Measurements from ENCODE around the gene ZBTB17.
"Not testable (repeated sequence)": the region's sequence is repeated elsewhere in the genome, so short reads cannot be mapped to it uniquely, and the experiment has no call there.

The ZBTB17 gene

DNA sequence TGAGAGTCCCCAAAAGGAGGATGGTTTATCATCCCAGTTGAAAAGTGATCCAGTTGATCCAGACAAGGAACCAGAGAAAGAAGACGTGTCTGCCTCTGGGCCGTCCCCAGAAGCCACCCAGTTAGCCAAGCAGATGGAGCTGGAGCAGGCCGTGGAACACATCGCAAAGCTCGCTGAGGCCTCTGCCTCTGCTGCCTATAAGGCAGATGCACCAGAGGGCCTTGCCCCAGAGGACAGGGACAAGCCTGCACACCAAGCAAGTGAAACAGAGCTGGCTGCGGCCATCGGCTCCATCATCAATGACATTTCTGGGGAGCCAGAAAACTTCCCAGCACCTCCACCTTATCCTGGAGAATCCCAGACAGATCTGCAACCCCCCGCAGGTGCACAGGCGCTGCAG lies 43.3 kb downstream of the ZBTB17 start:
- DNase-seq: no peak

DNA sequence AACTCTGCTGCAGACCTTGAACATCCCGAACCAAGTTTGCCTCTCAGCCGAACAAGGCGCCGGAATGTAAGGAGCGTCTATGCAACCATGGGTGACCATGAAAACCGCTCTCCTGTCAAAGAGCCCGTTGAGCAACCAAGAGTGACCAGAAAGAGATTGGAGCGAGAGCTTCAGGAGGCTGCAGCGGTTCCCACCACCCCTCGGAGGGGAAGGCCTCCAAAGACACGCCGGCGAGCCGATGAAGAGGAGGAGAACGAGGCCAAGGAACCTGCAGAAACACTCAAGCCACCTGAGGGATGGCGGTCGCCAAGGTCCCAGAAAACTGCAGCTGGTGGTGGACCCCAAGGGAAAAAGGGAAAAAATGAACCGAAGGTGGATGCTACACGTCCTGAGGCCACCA lies 44.0 kb downstream of the ZBTB17 start:
- DNase-seq: no peak

DNA sequence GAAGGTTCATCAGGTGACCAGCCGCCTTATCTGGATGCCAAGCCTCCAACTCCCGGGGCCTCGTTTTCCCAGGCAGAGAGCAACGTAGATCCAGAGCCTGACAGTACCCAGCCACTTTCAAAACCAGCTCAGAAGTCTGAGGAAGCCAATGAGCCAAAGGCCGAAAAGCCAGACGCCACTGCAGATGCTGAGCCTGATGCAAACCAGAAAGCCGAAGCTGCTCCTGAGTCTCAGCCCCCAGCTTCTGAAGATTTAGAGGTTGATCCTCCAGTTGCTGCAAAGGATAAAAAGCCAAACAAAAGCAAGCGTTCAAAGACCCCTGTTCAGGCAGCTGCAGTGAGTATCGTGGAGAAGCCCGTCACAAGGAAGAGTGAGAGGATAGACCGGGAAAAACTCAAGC lies 44.5 kb downstream of the ZBTB17 start:
- no peak for DNase-seq

DNA sequence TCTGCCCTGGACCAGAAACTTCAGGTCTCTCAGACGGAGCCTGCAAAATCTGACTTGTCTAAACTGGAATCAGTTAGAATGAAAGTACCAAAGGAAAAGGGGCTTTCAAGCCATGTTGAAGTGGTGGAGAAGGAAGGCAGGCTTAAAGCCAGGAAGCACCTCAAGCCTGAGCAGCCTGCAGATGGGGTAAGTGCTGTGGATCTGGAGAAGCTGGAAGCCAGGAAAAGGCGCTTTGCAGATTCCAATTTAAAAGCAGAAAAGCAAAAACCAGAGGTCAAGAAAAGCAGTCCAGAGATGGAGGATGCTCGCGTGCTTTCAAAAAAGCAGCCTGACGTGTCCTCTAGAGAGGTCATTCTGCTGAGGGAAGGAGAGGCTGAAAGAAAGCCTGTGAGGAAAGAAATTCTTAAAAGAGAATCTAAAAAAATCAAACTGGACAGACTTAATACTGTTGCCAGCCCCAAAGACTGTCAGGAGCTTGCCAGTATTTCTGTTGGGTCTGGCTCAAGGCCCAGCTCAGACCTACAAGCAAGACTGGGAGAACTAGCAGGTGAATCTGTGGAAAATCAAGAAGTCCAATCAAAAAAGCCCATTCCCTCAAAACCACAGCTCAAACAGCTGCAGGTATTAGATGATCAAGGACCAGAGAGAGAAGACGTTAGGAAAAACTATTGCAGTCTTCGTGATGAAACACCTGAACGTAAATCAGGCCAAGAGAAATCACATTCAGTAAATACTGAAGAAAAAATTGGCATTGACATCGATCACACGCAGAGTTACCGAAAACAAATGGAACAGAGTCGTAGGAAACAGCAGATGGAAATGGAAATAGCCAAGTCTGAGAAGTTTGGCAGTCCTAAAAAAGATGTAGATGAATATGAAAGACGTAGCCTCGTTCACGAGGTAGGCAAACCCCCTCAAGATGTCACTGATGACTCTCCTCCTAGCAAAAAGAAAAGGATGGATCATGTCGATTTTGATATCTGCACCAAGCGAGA lies 46.6 kb downstream of the ZBTB17 start:
- no peak for DNase-seq

DNA sequence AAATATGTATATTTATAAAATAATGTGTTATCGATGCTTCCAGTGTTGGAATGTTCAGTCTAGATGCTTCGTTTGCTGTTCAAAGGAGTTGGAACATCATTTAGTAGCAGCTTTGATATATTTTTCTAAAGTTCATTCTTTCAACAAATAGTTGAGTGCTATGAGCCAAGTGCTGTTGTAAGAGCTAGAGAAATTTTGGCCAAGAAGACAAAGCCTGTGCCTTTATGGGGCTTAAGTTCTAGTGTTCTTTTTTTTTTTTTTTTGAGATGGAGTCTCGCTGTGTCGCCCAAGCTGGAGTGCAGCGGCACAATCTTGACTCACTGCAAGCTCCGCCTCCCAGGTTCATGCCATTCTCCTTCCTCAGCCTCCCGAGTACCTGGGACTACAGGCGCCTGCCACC lies 49.5 kb downstream of the ZBTB17 start:
- not testable (repeated sequence) for DNase-seq

DNA sequence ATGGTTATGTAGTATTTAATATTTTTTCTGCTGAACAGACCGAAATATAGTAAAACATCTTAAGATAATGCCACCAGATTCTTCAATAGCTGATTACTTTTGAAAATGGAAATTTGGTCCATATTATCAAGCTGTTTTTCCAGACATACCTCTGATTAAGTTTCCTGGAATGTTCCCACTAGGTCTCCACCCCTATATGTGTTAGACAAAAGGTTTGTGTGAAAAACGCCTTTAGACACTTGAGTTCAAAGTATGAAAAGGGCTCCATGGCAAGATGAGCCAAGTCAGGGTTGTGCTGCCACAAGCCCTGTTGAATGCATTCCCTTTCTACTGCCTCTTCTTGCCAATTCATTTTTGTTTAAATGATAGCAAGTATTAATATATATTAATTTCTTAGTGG lies 52.7 kb downstream of the ZBTB17 start:
- no peak for DNase-seq

DNA sequence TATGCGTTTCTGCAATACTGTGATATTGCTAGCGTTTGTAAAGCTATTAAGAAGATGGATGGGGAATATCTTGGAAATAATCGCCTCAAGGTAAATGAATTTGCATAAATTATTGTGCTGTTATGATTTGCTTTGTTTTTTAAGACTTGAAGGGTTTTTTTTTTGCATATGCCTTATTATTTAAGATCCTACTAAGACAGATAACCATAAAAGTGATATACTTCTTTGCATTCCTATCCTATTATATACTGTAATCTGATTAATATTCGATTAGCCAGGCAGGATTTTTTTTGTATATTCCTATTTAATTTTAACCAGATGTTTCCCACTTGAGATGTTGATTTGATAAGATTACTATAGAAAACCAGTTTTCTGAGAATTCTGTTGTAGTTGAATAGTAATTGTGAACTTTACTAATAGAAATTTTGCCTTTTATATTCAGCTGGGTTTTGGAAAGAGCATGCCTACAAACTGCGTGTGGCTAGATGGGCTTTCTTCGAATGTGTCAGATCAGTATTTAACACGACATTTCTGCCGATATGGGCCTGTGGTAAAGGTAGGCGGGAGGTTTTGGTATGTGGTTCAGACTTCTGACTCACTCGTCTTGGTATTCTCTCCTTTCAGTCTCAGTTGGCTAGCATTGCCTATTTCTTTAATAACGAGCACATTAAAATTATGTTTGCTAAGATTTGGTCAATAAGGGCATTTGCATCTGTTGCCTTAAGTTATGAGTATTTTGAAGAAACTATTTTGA lies 56.8 kb downstream of the ZBTB17 start:
- no peak for DNase-seq

DNA sequence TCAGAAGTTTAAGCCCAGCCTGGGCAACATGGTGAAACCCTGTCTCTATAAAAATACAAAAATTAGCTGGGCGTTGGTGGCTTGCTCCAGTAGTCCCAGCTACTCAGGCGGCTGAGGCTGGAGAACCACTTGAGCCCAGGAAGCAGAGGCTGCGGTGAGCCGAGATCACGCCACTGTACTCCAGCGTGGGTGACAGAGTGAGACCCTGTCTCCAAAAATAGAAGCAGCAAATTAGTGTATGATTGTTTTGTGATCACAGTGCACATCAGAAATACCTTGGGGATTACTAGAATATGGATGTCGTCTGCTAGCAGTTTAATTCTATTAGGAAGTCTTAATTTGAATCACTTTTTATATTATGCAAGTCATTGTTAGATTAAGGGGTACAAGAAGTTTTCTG lies 59.0 kb downstream of the ZBTB17 start:
- no peak for DNase-seq

DNA sequence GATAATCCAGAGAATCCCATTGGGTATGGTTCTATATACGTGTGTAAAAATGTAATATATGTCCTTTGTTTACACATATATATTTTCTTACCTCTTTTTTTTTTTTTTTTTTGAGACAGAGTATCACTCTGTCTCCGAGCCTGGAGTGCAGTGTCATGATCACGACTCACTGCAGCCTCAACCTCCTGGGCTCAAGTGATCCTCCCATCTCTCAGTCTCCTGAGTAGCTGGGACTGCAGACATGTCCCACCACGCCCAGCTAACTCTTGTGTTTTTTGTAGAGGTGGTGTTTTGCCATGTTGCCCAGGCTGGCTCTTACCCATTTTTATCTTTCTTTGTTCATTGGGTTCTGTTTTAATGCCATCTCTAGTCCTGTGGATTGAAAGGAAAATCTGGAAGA lies 59.5 kb downstream of the ZBTB17 start:
- no peak for DNase-seq

DNA sequence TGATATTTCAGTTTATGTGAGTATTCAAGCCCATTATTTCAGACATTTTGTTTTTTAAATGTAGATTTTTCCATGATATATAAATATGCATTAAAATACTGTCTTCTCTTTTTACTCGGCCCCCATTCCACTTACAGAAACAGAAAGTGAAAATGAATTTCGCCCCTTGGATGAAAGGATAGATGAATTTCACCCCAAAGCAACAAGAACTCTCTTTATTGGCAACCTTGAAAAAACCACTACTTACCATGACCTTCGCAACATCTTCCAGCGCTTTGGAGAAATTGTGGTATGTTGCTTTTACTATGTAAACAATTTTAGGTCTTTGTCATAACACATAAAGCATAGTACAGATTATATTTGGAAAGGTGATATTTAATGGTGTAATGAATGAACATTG lies 59.9 kb downstream of the ZBTB17 start:
- DNase-seq: no peak

DNA sequence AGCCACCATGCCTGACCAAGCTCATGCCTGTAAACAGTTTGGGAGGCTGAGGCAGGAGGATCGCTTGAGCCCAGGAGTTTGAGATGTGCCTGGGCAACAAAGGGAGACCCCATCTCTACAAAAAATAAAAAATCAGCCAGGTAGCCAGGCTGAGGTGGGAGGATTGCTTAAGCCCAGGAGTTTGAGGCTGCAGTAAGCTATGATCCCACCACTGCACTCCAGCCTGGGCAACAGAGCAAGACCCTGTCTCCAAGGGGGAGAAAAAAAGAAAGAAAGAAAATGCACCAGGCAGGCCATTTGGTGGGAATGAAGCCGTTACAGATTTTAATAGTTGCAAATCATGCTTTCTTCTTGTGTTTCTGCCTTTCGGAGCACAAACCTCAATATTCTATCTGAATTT lies 62.3 kb downstream of the ZBTB17 start:
- not testable (repeated sequence) for DNase-seq

DNA sequence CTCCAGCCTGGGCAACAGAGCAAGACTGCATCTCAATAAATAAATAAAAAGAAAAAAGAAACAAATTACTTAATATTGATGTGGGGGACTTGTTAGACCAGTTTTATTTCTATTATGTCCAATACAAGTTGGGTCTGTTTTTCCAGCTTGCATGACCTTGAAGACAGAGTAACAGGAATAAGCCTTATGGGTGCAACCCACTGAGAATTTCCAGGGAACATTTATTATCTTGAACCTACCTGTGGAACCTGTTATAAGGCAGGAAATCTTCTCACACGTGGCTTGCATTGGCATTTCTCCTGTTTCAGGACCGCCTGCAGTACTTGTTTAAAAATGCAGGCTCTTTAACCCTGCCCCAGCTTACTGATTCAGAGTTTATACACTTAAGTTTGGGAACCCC lies 64.0 kb downstream of the ZBTB17 start:
- DNase-seq: no peak

DNA sequence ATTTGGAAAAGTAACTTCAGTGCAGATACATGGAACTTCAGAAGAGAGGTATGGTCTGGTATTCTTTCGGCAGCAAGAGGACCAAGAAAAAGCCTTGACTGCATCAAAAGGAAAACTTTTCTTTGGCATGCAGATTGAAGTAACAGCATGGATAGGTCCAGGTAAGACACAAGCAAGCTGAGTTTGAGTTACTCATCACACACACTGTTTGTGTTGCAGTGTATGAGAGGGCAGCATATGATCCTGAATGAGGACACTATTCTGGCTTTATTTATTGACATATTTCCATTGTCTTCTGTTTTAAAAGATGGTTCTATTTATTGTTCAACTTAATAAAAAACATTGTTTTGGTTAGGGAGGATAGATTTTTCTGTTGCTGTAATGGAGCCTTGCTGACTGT lies 64.8 kb downstream of the ZBTB17 start:
- no peak for DNase-seq

DNA sequence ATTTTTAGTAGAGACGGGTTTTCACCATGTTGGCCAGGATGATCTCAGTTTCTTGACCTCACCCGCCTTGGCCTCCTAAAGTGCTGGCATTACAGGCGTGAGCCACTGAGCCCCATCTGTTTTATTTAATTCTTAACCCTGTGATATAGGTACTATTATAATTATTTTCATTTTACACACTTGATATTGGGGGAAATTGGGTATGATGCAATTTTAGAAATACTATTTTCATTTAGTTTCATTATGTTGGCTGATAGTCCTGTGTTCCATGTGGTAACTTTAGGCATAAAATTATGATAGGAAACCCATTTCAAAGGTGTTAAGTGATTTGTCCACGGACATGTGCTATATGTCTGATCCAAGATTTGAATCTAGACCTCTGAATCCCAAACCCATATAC lies 67.3 kb downstream of the ZBTB17 start:
- no peak for DNase-seq

DNA sequence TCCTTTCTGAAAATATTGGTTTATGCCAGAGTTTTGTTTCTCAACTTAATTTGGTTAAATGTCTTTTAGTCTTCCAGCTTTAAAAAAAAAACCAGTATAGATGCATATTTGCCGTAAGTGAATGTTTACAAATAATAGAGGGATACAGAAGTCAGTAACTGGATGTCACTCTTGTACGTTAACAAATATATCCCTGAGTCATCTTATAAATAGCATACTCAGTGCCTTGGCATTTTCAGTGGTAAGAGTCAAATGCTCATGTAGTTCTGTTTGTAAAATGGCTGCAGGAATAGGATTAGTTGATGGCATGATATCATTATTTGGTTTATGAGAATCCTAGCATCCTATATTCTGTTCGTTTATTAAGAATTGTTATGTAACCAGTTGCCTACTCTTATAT lies 73.0 kb downstream of the ZBTB17 start:
- no peak for DNase-seq

DNA sequence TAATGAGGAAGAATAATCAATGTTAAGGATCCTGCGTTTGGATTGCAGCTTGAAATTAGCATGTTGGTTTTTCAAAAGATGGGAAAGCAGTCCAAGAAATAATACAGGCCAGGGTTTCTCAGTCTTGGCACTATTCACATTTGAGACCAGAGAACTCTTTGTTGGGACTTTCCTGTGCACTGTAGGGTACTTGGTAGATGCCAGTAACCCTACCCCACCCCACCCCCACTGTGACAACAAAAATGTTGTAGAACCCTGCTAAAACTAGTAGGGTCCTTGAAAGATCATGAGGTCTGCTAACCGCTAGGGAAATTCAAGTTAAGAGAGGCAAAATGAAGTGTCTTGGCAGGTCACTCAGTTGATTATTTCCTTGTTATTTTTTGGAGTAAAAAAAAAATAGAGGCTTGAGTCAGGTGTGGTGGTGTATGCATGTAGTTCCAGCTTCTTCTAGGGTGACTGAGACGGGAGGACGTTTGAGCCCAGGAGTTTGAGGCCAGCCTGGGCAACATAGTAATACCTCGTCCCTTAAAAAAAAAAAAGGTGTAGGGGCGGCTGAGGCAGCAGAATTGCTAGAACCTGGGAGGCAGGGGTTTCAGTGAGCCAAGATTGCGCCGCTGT lies 75.1 kb downstream of the ZBTB17 start:
- DNase-seq: no peak

DNA sequence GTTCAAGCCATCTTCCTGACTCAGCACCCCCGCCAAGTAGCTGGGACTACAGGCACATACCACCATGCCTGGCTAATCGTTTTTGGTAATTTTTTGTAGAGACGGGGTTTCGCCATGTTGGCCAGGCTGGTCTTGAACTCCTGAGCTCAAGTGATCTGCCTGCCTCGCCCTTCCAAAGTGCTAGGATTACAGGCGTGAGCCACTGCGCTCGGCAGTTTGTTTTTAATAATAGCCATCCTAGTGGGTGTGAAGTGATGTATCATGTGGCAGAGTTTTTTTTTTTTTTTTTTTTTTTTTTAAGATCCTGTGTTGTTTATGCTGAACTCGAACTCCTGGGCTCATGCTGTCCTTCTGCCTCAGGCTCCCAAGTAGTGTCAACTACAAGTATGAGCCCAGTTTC lies 76.6 kb downstream of the ZBTB17 start:
- no peak for DNase-seq

DNA sequence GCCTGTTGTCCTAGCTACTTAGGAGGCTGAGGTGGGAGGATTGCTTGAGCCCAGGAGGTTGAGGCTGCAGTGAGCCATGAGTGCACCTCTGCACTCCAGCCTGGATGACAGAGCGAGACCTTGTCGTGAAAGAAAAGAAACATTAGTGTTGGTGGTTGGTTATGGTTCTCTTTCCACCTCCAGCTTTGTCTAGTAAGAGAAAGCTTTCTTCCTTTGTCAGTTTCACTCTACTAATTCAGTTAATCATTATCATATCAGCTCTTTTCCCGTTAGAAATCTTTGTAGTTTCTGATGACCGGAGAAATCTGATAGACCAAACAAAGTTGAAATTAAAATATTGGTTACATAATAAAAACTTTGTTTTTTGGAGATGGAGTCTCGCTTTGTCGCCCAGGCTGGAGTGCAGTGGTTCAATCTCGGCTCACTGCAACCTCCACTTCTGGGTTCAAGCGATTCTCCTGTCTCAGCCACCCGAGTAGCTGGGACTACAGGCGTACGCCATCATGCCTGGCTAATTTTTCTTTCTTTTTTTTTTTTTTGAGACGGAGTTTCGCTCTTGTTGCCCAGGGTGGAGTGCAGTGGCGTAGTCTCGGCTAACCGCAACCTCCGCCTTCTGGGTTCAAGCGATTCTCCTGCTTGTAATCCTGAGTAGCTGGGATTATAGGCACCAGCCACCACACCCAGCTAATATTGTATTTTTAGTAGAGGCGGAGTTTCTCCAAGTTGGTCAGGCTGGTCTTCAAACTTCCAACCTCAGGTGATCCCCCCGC lies 78.9 kb downstream of the ZBTB17 start:
- DNase-seq: not testable (repeated sequence)

DNA sequence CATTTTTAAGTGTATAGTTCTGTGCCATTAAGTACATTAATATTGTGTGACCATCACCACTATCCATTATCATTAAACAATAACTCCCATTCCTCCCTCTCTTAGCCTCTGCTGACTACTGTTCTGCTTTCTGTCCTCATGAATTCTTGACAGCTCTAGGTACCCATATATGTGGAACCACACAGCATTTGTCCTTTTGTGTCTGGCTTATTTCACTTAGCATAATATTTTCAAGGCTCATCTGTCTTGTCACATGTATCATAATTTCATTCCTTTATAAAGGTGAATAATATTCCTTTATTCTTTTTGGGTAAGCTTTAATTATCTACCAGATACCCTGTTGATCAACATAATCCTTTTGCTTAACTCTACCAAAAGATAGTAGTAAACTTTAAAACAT lies 80.7 kb downstream of the ZBTB17 start:
- no peak for DNase-seq

DNA sequence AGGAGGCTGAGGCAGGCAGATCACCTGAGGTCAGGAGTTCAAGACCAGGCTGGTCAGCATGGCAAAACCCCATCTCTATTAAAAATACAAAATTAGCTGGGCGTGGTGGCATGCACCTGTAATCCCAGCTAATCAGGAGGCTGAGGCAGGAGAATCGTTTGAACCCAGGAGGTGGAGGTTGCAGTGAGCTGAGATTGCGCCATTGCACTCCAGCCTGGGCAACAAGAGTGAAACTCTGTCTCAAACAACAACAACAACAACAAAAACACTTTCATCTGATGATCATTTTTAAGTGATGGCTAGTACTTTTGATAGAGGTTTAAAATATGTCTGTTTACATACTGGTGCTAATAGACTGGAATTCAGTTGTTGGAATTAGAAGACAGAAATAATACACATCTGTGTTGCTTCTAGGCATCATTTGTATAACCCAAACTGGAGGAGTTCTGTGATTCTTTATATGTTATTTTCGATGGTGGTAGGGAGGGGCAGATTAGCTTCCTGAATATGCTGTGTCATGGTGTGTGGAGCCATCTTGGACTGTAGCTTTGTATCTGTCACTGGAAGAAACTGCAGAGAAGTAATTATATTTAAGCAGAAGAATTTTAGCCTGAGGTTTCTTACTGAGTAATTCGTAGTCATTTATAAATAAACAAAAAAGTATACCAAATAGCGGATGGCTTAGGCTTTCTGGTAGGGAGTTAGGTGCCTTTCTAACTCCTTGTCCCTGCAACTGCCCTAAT lies 82.9 kb downstream of the ZBTB17 start:
- not testable (repeated sequence) for DNase-seq

All from NCI-H1694 treated with DMSO at 0.1 percent for 48 hours (cell line).